Fibroblast of lung (primary cell): ENCODE data around the gene BCAR1. TPM values are rescaled to one million over a fixed set of nuclear protein-coding genes. Genes with fewer than 3 reads are reported as not detected.
A peak's percentile ranks its signal among the peaks of the same experiment; 100 is the strongest.

Experiments
- DNase-seq, 2 donors: peaks; one replicate each; pipeline versions ENCODE4 v3.0.0 to v3.0.0-alpha.2; 2010; ENCODE audit warnings: low read depth in 2 of 2
- H2AFZ ChIP-seq: 2 replicates; pipeline ENCODE4 v1.5.1; 2012; ENCODE audit warnings: low read length, control low read depth, inconsistent platforms
- H3K27ac ChIP-seq: 2 replicates; pipeline ENCODE4 v1.5.1; 2011; ENCODE audit warnings: low read length, control low read depth; ENCODE audit not compliant: insufficient read depth
- H3K27me3 ChIP-seq: 2 replicates; pipeline ENCODE4 v1.5.1; 2011; ENCODE audit warnings: mild to moderate bottlenecking, low read length; ENCODE audit not compliant: control insufficient read depth, insufficient read depth
- H3K36me3 ChIP-seq: 2 replicates; pipeline ENCODE4 v1.5.1; 2011; ENCODE audit warnings: low read length; ENCODE audit not compliant: control insufficient read depth, insufficient read depth
- H3K4me1 ChIP-seq: 2 replicates; pipeline ENCODE4 v1.5.1; 2011; ENCODE audit warnings: low read length; ENCODE audit not compliant: control insufficient read depth, insufficient read depth; ENCODE audit errors: extremely low read depth
- H3K4me2 ChIP-seq: 2 replicates; pipeline ENCODE4 v1.5.1; 2011; ENCODE audit warnings: low read length, control low read depth; ENCODE audit not compliant: insufficient read depth; ENCODE audit errors: extremely low read depth
- H3K4me3 ChIP-seq, 4 experiments: fragments of 200-600 bp in 1 of 4; sonication (generic) in 1 of 4; replicated peaks in 1 of 4; 2 replicates each; pipeline ENCODE4 v1.5.1; 2011 to 2016; ENCODE audit warnings: low read length in 4 of 4, low read depth in 3 of 4, mild to moderate bottlenecking in 3 of 4, control low read depth in 2 of 4, inconsistent platforms in 1 of 4, mixed read lengths in 1 of 4; ENCODE audit not compliant: insufficient read depth in 1 of 4; ENCODE audit errors: control extremely low read depth in 1 of 4
- H3K79me2 ChIP-seq: 2 replicates; pipeline ENCODE4 v1.5.1; 2012; ENCODE audit warnings: mild to moderate bottlenecking, low read length, inconsistent platforms; ENCODE audit not compliant: control insufficient read depth, insufficient read depth
- H3K9ac ChIP-seq: 2 replicates; pipeline ENCODE4 v1.5.1; 2011; ENCODE audit warnings: mild to moderate bottlenecking, low read length, control low read depth; ENCODE audit not compliant: insufficient read depth
- H3K9me3 ChIP-seq: 2 replicates; pipeline ENCODE4 v1.5.1; 2012; ENCODE audit warnings: low read depth, low read length; ENCODE audit not compliant: control insufficient read depth, insufficient read depth
- H4K20me1 ChIP-seq: 2 replicates; pipeline ENCODE4 v1.5.1; 2011; ENCODE audit warnings: low read length; ENCODE audit not compliant: control insufficient read depth, insufficient read depth; ENCODE audit errors: extremely low read depth
- EZH2 ChIP-seq: IDR thresholded peaks from 2 replicates; pipeline ENCODE4 v1.5.1; 2012; ENCODE audit warnings: low read length, control low read depth, mild to moderate bottlenecking; ENCODE audit errors: missing control alignments
- polyA plus RNA-seq, 2 donors: library from polyadenylated mRNA; depleted of rRNA in 1 of 2; stranded (reverse) in 1 of 2; unstranded in 1 of 2; fragments of >200 nt; gene quantifications; 2 replicates each; pipeline ENCODE4 v1.2.1, GENCODE V29; 2011 to 2012; ENCODE audit warnings: missing spikeins in 1 of 2
- total RNA-seq: library from RNA; depleted of rRNA; stranded (reverse); fragments of >200 nt; gene quantifications from 2 replicates; pipeline ENCODE4 v1.2.1, GENCODE V29; 2014
- TF ChIP-seq, protein P1 (sequence below), 2 donors: IDR thresholded peaks in 1 of 2; conservative IDR thresholded peaks in 1 of 2; 1 replicate in 1 of 2; 2 replicates in 1 of 2; pipeline ENCODE4 v1.5.1; 2011 to 2012; ENCODE audit warnings: low read length in 2 of 2, control low read depth in 1 of 2, inconsistent platforms in 1 of 2, low read depth in 1 of 2, mild to moderate bottlenecking in 1 of 2

BCAR1 gene
- total and polyA plus RNA-seq, 2 donors (not counting 1 experiment from before 2014, with no cell fraction given) = 36.8 to 66.5 TPM

DNA sequence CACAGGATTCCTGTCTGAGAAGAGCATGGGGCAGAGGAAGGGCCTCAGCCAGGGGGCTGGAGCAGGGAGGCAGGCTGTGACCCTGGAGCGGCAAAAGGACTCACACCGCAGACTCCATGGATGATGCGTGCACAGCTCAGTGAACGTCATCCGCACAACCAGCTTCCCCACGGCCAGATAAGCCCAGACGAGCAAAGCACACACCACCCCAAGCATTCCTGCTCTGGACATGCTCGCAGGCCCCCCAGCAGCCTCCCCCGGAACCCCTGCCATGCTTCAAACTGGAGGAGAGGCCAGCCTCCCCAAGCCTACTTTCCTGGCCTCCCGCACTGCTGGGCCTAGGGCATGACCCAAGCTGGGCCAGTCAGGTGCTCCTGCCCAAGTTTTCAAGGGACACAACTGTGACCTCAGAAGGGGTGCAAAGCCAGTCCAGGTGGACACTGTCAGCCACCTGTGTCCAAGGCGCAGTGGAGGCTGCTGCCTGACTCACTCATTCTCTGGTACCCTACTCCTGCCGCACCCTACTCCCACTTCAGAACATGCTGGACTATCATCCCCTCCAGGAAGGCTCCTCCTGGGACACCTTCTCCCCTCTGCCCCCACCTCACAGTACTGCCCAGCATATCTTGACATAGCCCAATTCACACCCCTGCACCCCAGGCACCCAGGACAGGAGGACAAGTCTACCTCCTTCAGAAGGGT, 4.8 kb downstream of the BCAR1 start:
- peaks cover 92% of the 10 kb centered on the region for H3K79me2 ChIP-seq
- no peak for TF ChIP-seq EZH2
- TF ChIP-seq, protein P1, sequence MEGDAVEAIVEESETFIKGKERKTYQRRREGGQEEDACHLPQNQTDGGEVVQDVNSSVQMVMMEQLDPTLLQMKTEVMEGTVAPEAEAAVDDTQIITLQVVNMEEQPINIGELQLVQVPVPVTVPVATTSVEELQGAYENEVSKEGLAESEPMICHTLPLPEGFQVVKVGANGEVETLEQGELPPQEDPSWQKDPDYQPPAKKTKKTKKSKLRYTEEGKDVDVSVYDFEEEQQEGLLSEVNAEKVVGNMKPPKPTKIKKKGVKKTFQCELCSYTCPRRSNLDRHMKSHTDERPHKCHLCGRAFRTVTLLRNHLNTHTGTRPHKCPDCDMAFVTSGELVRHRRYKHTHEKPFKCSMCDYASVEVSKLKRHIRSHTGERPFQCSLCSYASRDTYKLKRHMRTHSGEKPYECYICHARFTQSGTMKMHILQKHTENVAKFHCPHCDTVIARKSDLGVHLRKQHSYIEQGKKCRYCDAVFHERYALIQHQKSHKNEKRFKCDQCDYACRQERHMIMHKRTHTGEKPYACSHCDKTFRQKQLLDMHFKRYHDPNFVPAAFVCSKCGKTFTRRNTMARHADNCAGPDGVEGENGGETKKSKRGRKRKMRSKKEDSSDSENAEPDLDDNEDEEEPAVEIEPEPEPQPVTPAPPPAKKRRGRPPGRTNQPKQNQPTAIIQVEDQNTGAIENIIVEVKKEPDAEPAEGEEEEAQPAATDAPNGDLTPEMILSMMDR (conservative IDR thresholded peaks at IDR 0.05 in 1 of 2, IDR thresholded peaks at IDR 0.05 in 1 of 2; ENCODE audit: low read depth in 1 of 2, low read length in 2 of 2) = no peak
- H3K4me1 ChIP-seq = peaks cover 66% of the 10 kb centered on the region
- peak overlapping the region; percentile 97 for H3K27ac ChIP-seq
- H3K9ac ChIP-seq = peak overlapping the region; percentile 84
- H2AFZ ChIP-seq = no peak overlapping the region
- H3K9me3 ChIP-seq = no peaks in the 10 kb centered on the region
- peaks cover 1% of the 10 kb centered on the region for H4K20me1 ChIP-seq
- peak; percentile 60 to 88 for DNase-seq
- peaks cover 16% of the 10 kb centered on the region for H3K36me3 ChIP-seq
- no peak overlapping the region for H3K4me3 ChIP-seq
- H3K4me2 ChIP-seq = peak overlapping the region; percentile 56
- H3K27me3 ChIP-seq = no peaks in the 10 kb centered on the region

DNA sequence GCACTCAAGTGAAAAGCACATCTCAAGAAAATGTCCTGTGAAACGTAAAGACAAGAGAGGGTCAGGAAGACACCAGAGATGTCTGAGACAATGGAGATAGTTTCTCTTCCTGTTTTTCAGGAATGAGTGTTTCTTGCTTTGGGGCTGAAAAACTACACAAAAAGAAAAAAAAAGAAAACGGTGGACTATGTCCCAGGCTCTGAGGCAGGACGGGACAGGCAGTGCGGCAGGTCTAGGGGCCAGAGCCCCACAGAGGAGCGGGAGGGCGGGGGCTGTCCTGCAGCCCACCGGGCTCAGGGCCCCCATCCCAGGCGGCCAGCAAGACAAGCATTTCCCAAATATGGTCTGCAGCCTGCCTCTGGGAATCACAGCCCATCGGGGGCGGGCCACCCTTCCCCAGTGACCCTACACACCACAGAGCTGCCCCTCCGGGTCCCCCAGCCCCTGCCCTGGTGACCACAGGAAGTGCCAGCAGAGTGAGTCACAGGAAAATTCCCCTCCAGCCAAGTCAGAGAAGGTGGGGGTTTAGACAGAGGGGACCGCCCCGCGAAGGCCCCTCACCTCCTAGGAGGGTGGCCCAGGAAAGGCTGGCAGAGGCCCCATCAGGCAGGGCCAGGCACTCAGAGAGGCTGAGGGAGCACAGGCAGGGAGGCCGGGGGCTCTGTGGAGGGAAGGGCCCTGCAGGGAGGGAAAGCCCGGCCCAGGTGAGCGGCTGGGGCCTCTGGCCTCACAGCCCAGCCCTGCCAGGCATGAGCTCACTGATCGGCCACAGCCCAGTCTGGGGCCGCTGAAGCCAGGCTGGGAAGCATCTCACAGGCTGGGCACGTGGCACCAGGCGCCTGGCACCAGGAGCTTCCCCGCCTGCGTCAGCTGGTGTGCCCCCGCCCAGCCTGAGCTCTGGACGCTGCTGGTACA, 6.3 kb downstream of the BCAR1 start:
- Histone ChIP-seq H3K4me2 (peak overlapping the region; percentile 78), H3K4me1 (peaks cover 77% of the 10 kb centered on the region), H3K9me3 (no peaks in the 10 kb centered on the region), H3K27ac (peak overlapping the region; percentile 97), H3K79me2 (peaks cover 95% of the 10 kb centered on the region), H3K9ac (peak overlapping the region; percentile 84), H3K4me3 (peak overlapping the region in 1 of 4 experiments; percentile 21), H4K20me1 (peaks cover 1% of the 10 kb centered on the region), H3K27me3 (no peaks in the 10 kb centered on the region), H3K36me3 (peaks cover 26% of the 10 kb centered on the region), H2AFZ (no peak overlapping the region)
- peak; percentile 99 for DNase-seq
- TF ChIP-seq, protein P1 (conservative IDR thresholded peaks at IDR 0.05 in 1 of 2, IDR thresholded peaks at IDR 0.05 in 1 of 2; ENCODE audit: low read depth in 1 of 2, low read length in 2 of 2) = no peak
- TF ChIP-seq EZH2 = no peak

DNA sequence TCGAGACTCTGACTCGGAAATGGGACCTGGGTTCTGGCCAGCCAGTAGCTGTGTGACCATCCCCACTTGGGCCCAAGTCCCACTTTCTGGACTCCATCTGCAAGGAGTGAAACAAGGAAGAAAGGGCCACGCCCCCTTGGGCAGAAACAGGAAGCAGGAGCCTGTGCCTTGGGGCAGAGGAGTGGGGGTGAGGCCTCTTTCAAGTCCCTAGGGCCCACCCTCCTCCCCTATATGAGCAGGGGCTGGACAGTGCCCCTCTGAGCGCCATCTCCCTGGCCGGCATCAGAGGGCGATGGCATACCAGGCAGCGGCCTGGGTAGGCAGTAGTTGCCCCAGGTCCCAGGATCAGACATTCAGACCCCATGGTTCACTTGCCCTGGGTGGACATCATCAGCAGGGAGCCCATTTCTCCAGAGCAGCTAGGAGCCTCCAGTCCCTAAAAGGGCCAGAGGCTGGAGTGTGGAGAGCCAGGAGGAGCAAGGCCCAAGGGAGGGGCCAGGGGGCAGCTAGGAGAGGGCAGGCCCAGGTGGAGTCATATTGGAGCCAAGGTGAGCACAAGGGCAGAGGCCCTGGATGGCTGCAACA, 7.1 kb downstream of the BCAR1 start:
- DNase-seq = peak; percentile 79 to 83
- Histone ChIP-seq H3K9ac (peak overlapping the region; percentile 84), H4K20me1 (no peaks in the 10 kb centered on the region), H2AFZ (no peak overlapping the region), H3K79me2 (peaks cover 95% of the 10 kb centered on the region), H3K4me3 (peak overlapping the region in 1 of 4 experiments; percentile 8), H3K27me3 (no peaks in the 10 kb centered on the region), H3K4me1 (peaks cover 81% of the 10 kb centered on the region), H3K9me3 (no peaks in the 10 kb centered on the region), H3K27ac (peak overlapping the region; percentile 97), H3K36me3 (peaks cover 33% of the 10 kb centered on the region), H3K4me2 (peak overlapping the region; percentile 78)
- no peak for TF ChIP-seq EZH2
- TF ChIP-seq, protein P1 (conservative IDR thresholded peaks at IDR 0.05 in 1 of 2, IDR thresholded peaks at IDR 0.05 in 1 of 2; ENCODE audit: low read depth in 1 of 2, low read length in 2 of 2) = no peak
